ENCODE measurements around the gene ONECUT2. TPM values are rescaled to one million over a fixed set of nuclear protein-coding genes. Genes with fewer than 3 reads are reported as not detected.
"Not testable (repeated sequence)": the region's sequence is repeated elsewhere in the genome, so short reads cannot be mapped to it uniquely, and the experiment has no call there.

The ONECUT2 gene
- total RNA-seq, 1 donor from 2014 or later: 1.2 TPM

- DNase-seq (ENCODE audit: low spot score in 2 of 2): no peak
- no peak for FAIRE-seq
Measured at GRCh38 chr18:57519668-57520424, 84.7 kb downstream of the ONECUT2 start.

DNA sequence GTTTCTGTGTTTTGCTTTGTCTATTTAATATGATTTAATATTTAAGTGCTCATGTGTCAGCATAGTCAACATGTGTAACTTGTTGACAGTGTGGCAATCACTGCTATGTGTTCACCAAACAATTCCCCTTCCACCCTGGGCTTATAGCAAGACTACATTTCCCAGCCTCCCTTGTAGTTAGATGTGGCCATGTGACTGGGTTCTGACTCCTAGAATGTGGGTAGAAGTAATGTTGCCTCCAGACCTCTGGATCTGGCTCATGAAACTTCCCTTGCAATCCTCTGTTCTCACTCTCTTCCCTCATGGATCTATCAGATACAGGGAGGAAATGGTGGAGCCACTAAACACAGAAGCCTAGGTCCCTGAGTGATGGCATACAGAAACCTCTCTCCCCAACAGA lies 87.2 kb downstream of the ONECUT2 start:
- FAIRE-seq; DNase-seq (ENCODE audit: low spot score in 2 of 2): not testable (repeated sequence)

GRCh38 chr18:57523171-57523956 lies 88.2 kb downstream of the ONECUT2 start:
- FAIRE-seq (no peak), DNase-seq (ENCODE audit: low spot score in 2 of 2) (no peak)

GRCh38 chr18:57527556-57528229 lies 92.5 kb downstream of the ONECUT2 start:
- no peak for FAIRE-seq
- no peak for DNase-seq (ENCODE audit: low spot score in 2 of 2)

DNA sequence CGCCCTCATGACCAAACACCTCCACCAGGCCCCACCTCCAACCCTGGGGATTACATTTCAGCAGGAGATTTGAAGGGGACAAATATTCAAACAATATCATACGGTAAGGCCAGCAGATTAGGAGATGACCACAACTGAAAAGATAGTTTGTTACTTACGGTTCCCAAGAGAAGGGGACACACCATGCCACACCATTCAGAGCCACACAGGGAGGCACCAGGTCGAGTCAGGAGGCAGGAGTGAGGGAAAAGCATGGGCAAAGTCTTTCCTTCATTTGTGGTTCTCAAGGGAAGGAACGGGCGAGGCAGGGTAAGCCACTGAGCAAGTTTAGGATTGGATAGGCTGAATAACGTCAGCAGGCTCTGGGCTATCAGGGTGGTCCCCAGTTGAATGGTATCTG lies 94.0 kb downstream of the ONECUT2 start:
- no peak for DNase-seq (ENCODE audit: low spot score in 2 of 2)
- FAIRE-seq: no peak

DNA sequence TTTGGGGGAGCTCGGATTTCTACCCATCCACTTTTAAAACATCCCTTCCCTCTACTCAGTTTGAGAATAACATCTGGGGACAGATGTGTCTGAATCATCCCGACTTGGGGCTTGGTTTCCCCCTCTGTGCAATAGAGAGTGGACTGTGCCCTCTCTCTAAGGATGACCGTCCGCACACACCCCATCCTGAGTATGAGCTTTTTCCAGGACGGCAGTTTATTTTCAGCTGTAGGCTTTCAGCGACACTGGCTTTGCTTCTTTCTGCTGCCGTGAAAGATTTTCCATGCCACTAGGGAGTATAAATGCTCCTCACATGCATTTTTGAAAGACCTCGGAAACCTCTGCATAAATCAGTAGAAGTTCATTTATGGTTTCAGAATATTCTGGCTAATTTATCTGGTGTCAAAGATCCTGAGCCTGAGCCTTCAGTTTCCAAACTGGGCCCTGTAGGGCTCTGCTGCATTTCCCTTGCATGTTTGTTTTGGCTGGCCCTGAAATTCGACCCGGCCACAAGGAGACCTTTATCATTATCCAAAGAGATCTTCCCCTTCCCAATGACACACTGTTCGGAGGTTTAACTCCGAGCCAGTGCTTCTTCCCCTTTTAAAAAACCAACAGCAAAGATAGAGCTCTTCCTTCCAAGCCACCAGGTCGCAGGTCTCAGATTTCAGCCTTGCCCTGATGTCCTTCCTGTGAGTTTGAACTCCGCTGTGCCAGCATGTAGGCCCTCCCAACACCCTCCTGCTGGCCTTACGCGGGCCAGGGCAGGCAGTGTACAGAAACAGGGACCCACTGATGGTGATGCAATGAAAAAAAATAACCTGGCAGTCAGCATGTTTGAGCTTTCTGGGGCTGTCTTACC lies 98.1 kb downstream of the ONECUT2 start:
- FAIRE-seq (no peak), DNase-seq (ENCODE audit: low spot score in 2 of 2) (no peak)

DNA sequence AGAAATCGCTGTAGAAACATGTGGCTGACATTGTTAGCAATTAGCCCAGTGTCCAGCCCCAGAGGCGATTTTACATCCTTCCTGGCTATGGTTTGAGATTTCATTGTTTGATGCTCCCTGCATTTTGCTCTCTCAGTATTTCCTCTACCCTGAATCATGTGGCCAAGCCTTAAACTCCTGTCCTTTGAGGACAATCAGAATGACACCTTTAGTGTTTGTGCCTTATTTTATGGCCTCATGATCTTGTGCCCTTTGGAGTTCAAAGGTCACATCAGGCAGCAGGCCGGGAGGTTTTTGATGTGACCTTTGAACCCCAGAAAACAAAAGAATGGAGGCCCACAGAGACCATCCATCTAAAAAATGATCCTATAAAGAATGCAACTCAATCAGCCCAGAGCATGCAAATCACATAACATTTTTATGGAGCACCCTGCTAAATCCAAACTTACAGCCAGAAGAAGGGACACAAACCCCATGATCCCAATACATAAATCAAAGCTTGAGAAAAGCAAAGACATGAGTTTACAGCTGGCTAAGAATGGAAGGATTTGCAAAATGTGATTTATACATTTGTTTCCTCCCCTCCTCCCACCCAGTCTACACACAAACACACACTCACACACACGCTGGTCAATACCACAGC lies 98.8 kb downstream of the ONECUT2 start:
- no peak for DNase-seq (ENCODE audit: low spot score in 2 of 2)
- FAIRE-seq: no peak

DNA sequence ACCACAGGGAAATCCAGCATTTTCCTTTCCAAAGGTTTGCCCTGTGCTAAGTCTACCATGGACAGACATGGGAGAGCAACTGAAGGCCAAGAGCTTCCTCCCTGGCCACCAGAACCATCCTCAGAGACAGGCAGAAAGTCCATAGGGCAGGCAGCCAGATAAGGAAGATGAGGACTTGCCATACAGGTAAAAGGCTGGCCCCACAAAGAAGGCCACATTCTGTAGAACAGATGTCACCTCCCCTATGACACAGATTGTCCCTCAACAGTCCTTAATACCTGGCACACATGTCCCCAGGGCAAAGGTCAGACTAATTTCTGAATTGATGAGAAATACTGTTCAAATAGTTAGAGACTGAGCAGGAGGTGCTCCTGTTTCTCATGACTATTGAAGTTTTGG lies 99.3 kb downstream of the ONECUT2 start:
- FAIRE-seq (no peak), DNase-seq (ENCODE audit: low spot score in 2 of 2) (no peak)

GRCh38 chr18:57538614-57539013 lies 103.4 kb downstream of the ONECUT2 start:
- DNase-seq (ENCODE audit: low spot score in 2 of 2) (no peak), FAIRE-seq (no peak)

GRCh38 chr18:57539702-57540101 lies 104.5 kb downstream of the ONECUT2 start:
- DNase-seq (ENCODE audit: low spot score in 2 of 2): no peak
- FAIRE-seq: no peak

Other genes starting within 250 kb of the ONECUT2 start
- 18.8 TPM for gene ST8SIA3, start 82.8 kb upstream of the ONECUT2 start, total RNA-seq
- 29.8 TPM for gene FECH, start 151.3 kb downstream of the ONECUT2 start, total RNA-seq
- gene NARS1, start 186.5 kb downstream of the ONECUT2 start, total RNA-seq: 134 TPM